Memory B cell (primary cell): ENCODE measurements around the gene LBHD2.

Experiments
- ATAC-seq: fragments of 150-1000 bp; cut with Tn5 transposase; 2 replicates; pipeline ENCODE4 v1.10.0; 2021; ENCODE audit warnings: low read depth, mild to moderate bottlenecking, moderate library complexity
- DNase-seq, 2 donors: peaks; one replicate each; pipeline ENCODE4 v3.0.0; 2022; ENCODE audit warnings: low spot score in 2 of 2
- H3K27ac Mint-ChIP-seq: one replicate; pipeline ENCODE4 v1.8.0; 2022; ENCODE audit warnings: mild to moderate bottlenecking, moderate library complexity, mixed read lengths
- H3K27me3 Mint-ChIP-seq: one replicate; pipeline ENCODE4 v1.8.0; 2022; ENCODE audit warnings: mixed read lengths
- H3K36me3 Mint-ChIP-seq: one replicate; pipeline ENCODE4 v1.8.0; 2022; ENCODE audit warnings: mild to moderate bottlenecking, mixed read lengths
- H3K4me1 Mint-ChIP-seq: one replicate; pipeline ENCODE4 v1.8.0; 2022; ENCODE audit warnings: mixed read lengths
- H3K4me3 Mint-ChIP-seq: one replicate; pipeline ENCODE4 v1.8.0; 2022; ENCODE audit warnings: mild to moderate bottlenecking, moderate library complexity, mixed read lengths
- H3K9me3 Mint-ChIP-seq: one replicate; pipeline ENCODE4 v1.8.0; 2022; ENCODE audit warnings: mixed read lengths

Gene LBHD2

DNA sequence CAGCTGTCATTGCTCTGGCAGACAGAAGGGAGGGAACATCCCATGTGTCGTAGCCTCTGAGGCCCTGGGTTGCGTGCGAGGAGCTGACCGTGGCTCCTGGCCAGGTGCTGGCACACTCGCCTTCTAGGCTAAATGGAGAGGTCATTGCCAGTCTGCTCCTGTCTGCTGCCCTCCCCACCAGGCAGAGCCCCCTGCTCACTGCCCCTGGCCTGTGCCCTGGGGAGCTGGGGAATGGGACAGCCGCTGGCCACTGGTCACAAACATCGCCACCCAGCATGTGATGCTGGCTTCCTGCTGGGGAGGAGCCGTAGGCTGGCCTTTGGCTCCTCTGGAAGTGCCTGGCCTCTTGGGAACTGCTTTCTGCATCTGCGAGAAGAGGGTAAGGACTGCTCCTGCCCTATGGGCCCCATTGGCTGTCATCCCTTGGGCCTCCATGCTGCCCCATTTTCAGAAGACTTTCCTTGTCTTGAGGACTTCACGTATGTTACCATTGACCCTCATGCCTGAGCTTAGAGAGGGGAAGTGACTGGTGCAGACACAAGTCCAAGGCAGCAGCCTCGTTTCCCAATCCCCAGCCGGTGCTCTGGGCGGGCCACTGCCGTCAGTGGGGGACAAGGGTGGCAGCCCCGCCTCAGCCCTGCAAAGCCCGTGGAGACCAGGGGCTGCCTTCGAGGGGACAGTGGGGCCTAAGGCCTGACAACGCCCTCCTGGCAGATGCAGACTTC, 37.3 kb downstream of the LBHD2 start:
- Mint-ChIP-seq H3K36me3 (no peaks in the 10 kb centered on the region), H3K27ac (no peak overlapping the region), H3K27me3 (peaks cover 8% of the 10 kb centered on the region), H3K4me3 (peak overlapping the region; percentile 32), H3K9me3 (peaks cover under 1% of the 10 kb centered on the region), H3K4me1 (peaks cover 4% of the 10 kb centered on the region)
- no peak for DNase-seq
- ATAC-seq = no peak

DNA sequence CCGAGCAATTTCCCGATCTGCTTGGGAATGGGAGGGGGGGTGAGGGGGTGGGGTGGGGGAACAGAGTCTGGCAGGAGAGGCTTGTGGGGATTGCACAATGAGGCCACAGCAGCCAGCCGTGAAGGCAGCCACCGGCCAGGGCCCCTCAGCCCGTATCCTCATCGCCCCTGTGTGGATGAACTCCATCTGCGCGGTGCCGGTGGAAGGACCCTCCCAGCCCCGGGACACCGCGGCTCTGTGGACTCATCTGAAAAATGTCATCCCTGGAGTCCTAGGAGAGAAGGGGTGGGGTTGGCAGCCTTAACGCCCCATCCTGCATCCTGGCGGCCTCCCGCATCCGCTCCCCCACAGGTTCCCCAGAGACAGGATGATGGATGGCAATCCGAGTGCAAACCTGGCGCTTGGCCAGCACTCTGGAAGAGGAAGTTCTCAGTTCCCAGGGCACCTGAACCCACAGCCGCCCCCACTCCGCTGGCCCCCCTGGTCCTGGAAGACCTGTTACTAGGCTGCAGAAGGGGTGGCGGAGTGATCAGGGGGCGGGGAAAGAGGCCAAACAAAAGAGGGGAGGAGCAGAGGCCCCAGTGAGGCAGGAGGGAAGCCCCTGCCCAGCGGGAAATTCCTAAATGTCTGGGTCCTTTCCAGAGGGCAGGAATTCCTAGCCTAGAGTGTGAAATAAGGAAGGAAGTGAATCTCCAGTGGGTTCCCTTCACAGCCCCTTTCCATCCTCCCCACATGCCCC, 38.0 kb downstream of the LBHD2 start:
- no peak overlapping the region for H3K27ac Mint-ChIP-seq
- no peak for DNase-seq
- peaks cover 8% of the 10 kb centered on the region for H3K27me3 Mint-ChIP-seq
- H3K36me3 Mint-ChIP-seq = no peaks in the 10 kb centered on the region
- ATAC-seq = peak; percentile 34
- H3K4me1 Mint-ChIP-seq = peaks cover 4% of the 10 kb centered on the region
- H3K4me3 Mint-ChIP-seq = peak overlapping the region; percentile 28
- peaks cover 2% of the 10 kb centered on the region for H3K9me3 Mint-ChIP-seq

DNA sequence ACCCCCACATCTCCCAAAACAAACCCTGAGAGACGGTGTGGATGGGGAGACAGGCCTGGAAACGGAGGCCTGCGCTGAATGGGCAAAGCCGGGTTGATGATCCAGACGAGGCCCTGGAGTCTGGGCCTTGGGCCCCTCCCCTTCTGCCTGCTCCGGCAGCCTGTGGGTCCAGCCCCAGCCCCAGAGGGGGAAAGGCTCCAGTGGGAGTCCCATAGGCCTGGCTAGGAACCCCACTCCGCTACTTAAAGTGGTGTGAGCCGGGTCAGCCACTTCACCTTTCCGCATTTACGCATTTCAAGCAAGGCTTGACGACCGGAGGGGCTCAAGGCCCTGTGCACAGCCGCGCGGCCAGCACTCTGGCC, 38.6 kb downstream of the LBHD2 start:
- peak; percentile 12 for ATAC-seq
- Mint-ChIP-seq H3K36me3 (no peaks in the 10 kb centered on the region), H3K4me3 (peak overlapping the region; percentile 69), H3K4me1 (peaks cover 4% of the 10 kb centered on the region), H3K27me3 (peaks cover 8% of the 10 kb centered on the region), H3K9me3 (peaks cover 2% of the 10 kb centered on the region), H3K27ac (no peak overlapping the region)
- DNase-seq = no peak

DNA sequence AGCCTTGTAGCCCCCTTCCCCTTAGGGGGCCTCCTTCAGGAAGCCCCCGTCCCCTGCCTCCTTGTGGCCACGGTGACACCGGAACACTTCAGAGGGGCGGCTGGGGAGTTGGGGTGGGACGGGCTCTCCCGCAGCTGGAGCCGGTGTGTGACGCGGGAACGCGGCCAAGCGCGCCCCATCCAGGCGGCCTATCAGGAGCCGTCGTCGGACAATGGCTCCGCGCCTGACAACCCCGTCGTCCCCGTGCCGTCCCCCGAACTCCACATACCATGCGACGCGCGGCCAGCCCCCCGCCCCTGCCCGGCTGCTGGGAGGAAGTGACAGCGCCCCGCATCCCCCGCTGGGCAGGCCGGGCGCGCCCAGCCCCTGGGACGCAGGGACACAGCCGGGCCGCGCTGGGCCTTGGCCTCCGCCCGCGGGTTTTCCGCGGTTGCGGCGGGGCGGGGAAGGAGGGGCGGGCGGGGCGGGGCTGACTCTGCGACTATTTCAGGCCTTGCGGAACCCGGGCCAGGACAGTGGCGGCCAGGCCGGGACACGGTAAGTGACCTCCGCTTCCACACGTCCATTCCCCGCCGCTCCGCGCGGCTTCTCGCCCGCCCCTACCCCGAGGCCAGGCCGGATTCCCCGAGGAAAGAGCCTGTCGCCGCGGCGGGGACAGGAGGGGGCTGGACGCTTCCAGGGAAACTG, 39.1 kb downstream of the LBHD2 start, which contains the start of gene TNFAIP2:
Gene TNFAIP2 (plus strand): TSS at position 515 of the 687 bp plus-strand sequence. CDS start 2,997 bp downstream, outside the sequence.
- Mint-ChIP-seq H3K9me3 (peaks cover 2% of the 10 kb centered on the region), H3K4me1 (peaks cover 4% of the 10 kb centered on the region), H3K4me3 (peak within 1 kb of the TSS; percentile 69), H3K27me3 (peaks cover 10% of the 10 kb centered on the region), H3K27ac (no peak within 1 kb of the TSS), H3K36me3 (no peaks in the 10 kb centered on the region)
- DNase-seq = no peak
- ATAC-seq = peak; percentile 68

DNA sequence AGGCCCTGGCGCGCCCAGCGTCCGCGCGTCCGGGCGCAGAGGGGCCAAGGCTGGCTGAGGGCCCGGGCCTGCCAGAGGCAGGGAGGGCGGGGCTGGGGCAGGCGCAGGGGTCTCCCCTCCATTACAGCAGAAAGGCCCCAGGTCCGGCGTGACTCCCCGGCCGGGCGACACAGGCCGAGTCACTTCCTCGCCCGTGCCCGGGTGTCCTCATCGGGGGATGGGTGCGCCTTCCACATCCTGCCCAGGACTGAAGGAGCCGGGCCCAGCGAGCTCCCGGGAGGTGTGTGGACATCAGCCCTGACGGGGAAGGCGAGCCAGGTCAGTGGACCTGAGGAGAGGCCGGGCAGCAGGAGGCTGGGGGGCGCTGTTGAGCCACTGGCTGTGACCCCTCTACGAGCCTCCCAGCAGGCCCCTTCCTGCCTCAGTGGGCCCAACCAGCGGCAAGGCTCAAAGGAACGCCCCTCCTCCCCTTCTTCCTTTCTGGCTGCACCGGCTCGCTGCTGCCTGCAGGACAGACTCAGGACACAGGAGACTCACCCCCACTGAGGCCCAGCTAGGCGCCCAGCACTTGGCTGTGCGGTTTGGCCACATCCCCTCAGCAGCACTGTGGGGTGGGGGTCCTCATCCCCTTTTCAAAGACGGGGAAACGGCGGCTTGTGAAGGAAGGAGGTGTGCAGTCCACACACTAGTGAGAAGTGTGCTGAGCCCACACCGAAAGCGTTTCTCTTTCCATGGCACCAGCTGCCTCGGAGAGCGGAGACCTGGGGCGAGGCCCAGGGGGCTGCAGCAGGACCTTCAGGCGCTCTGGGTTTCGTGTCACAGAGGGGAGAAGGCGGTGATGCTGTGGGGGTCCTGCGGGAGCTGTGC, 39.9 kb downstream of the LBHD2 start:
- Mint-ChIP-seq H3K36me3 (no peaks in the 10 kb centered on the region), H3K27ac (no peak overlapping the region), H3K4me3 (peak overlapping the region; percentile 69), H3K4me1 (peaks cover 4% of the 10 kb centered on the region), H3K9me3 (peaks cover 2% of the 10 kb centered on the region), H3K27me3 (peaks cover 12% of the 10 kb centered on the region)
- no peak for DNase-seq
- no peak for ATAC-seq

DNA sequence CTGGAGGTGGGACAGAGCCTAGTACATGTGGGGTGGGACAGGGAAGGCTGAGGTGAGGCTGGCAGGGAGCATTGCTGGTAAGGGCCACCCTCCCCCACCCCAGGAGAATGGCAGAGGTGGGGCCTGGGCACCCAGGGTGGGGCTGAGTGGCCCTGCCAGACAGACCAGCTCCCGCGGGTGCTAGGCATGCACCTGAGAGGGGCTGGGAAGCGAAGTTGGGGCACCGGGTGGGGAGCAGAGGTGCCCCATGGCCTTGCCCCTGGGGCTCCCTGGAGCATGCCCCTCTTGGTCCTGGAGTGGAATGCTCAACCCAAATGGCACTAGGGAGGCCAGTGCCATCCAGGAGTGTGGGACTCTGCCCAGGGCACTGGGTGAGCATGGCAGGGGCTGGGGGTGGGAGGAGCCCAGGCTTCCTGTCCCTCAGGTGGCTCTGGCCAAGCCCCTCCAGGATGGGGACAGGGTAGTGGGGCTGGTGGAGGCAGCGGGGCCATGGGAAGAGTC, 40.5 kb downstream of the LBHD2 start:
- Mint-ChIP-seq H3K4me1 (peaks cover 4% of the 10 kb centered on the region), H3K9me3 (peaks cover 2% of the 10 kb centered on the region), H3K27ac (no peak overlapping the region), H3K36me3 (no peaks in the 10 kb centered on the region), H3K4me3 (no peak overlapping the region), H3K27me3 (peaks cover 12% of the 10 kb centered on the region)
- ATAC-seq (no peak), DNase-seq (no peak)

DNA sequence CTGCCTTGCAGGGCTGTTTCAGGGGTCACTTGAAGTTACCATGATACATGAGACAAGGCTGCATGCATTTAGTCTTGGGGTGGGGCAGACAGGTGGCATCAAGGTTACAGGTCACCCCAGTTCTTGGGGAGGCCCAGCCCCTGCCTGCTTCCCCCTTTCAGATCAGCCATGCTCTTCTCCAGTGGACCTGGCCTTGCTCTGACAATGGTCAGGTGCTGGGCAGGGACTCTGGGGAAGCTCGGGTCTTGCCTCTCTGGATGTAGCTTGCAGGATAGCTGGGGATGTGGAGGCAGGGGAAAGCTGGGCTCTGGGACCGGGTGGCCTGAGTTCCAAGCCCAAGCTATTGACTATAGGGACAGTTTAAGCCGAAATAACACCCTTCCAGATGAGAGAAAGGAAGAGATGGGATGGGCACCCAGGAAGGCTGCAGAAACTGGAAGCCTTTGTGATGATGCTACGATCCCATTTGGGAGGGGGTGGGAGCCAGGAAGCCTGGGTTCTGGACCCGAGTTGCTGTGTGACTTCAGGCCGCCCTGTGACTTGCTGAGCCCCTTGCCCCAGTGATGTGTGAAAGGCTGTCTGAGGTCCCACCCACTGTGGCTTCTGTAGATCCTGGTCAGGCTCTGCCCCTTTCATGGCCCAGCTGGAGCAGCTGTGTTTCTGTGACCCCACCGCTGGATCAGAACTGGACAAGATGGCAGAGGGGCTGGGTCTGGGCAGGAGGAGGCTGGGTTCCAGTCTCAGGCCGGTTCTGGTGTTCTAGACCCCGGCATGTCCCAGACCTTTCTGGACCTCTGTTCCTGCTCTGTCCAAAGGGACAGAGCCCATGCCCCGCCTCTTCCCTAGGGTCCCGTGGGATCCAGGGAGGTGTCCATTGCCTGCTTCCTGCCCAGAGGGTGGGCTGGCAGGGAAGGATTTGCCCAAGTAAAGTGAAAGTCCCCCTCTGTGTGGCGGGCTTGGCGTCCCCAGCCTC, 41.4 kb downstream of the LBHD2 start:
- H3K27ac Mint-ChIP-seq = no peak overlapping the region
- no peak for DNase-seq

DNA sequence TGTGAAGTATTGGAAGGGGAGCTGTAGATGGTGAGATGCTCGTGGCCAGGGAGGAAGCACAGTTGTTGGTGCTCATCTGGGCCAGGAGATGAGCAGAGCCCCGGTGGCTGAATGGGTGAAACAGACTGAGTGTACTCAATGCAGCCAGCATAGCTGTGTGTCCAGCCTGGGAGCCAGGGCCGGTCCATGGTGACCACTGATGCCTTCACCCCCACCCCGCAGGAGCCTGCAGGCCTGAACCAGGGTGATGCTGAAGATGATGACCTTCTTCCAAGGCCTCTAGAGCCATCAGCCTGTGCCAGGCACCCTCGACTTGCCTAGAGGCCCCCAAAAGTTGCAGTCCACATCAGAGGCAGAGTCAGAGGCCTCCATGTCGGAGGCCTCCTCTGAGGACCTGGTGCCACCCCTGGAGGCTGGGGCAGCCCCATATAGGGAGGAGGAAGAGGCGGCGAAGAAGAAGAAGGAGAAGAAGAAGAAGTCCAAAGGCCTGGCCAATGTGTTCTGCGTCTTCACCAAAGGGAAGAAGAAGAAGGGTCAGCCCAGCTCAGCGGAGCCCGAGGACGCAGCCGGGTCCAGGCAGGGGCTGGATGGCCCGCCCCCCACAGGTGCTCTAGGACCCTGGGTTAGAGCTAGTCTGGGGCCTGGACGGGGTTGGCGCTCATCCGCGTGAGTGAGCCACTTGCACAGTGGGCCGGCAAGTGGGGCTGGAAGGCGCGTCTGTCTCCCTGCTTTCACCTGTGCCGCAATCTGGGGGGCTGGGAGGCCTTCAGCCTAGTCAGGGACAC, 42.3 kb downstream of the LBHD2 start:
- Mint-ChIP-seq H3K4me3 (no peak overlapping the region), H3K27ac (no peak overlapping the region), H3K36me3 (no peaks in the 10 kb centered on the region), H3K4me1 (peaks cover 4% of the 10 kb centered on the region), H3K27me3 (peaks cover 15% of the 10 kb centered on the region), H3K9me3 (peaks cover 2% of the 10 kb centered on the region)
- DNase-seq = no peak
- no peak for ATAC-seq

More for the DNA sequence above, 41.4 kb downstream of the LBHD2 start:
- H3K4me1 Mint-ChIP-seq = peaks cover 4% of the 10 kb centered on the region
- no peak overlapping the region for H3K4me3 Mint-ChIP-seq
- H3K9me3 Mint-ChIP-seq = peaks cover 2% of the 10 kb centered on the region
- no peaks in the 10 kb centered on the region for H3K36me3 Mint-ChIP-seq
- no peak for ATAC-seq
- H3K27me3 Mint-ChIP-seq = peaks cover 13% of the 10 kb centered on the region

DNA sequence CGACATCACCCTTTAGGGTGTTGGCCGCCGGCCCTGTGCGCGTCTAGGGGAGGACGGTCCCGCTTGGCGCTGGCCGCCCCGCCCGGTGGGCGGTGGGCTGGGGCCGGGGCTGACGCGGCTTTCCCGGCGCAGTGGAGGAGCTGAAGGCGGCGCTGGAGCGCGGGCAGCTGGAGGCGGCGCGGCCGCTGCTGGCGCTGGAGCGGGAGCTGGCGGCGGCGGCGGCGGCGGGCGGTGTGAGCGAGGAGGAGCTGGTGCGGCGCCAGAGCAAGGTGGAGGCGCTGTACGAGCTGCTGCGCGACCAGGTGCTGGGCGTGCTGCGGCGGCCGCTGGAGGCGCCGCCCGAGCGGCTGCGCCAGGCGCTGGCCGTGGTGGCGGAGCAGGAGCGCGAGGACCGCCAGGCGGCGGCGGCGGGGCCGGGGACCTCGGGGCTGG, 42.9 kb downstream of the LBHD2 start:
- Mint-ChIP-seq H3K27me3 (peaks cover 13% of the 10 kb centered on the region), H3K27ac (no peak overlapping the region), H3K4me1 (peaks cover 4% of the 10 kb centered on the region), H3K4me3 (no peak overlapping the region), H3K36me3 (no peaks in the 10 kb centered on the region), H3K9me3 (peaks cover 2% of the 10 kb centered on the region)
- no peak for ATAC-seq
- no peak for DNase-seq

DNA sequence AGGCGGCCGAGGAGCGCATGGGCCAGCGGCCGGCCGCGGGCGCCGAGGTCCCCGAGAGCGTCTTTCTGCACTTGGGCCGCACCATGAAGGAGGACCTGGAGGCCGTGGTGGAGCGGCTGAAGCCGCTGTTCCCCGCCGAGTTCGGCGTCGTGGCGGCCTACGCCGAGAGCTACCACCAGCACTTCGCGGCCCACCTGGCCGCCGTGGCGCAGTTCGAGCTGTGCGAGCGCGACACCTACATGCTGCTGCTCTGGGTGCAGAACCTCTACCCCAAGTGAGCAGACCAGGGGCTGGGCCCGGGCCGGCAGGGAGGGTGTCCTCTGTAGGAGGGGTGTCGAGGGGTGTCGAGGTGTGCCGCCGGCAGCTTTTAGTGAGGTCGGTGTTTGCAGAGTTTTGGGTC, 43.3 kb downstream of the LBHD2 start:
- Mint-ChIP-seq H3K27ac (no peak overlapping the region), H3K36me3 (no peaks in the 10 kb centered on the region), H3K27me3 (peaks cover 13% of the 10 kb centered on the region), H3K9me3 (peaks cover 2% of the 10 kb centered on the region), H3K4me1 (peaks cover 4% of the 10 kb centered on the region), H3K4me3 (no peak overlapping the region)
- no peak for ATAC-seq
- no peak for DNase-seq

DNA sequence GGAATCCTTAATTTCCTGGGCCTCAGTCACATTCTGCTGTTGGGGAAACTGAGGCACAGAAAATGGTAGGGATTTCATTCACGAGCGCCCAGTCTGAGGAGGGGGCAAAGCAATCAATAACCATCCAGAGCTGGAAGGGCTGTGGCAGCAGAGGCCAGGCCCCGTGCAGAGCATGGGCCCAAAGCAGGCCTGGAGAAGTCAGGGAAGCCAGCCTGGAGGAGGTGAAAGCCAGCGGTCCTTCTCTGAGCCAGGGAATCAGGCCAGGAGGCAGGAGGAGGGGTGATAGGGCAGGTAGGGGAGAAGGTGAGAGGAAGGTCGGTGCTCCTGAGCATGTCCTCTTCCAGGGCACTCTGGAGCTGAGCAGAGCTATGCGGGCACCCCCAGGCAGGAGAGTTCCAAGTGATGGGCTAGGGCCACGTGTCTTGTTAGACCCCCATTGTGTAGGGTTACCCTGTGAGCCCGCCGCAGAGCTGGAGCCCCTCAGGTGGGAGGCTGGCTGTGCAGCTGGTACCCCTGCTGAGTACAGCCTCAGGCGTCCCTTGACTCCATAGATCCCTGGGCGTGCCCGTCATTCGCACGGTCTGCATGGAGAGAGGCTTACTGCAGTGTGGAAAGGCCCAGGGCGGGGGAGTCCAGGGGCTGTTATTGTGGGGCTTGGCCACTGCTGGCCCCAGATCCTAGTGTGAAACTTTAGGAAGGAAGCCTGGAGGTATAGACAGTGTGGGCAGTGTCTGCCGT, 44.0 kb downstream of the LBHD2 start:
- H3K36me3 Mint-ChIP-seq = no peaks in the 10 kb centered on the region
- H3K4me3 Mint-ChIP-seq = no peak overlapping the region
- peaks cover 4% of the 10 kb centered on the region for H3K4me1 Mint-ChIP-seq
- ATAC-seq (no peak), DNase-seq (no peak)
- no peak overlapping the region for H3K27ac Mint-ChIP-seq
- H3K27me3 Mint-ChIP-seq = peaks cover 13% of the 10 kb centered on the region
- H3K9me3 Mint-ChIP-seq = peaks cover 2% of the 10 kb centered on the region
